HL-60 (cell line): Measurements from ENCODE around the gene AGBL2.
"Not testable (repeated sequence)": the region's sequence is repeated elsewhere in the genome, so short reads cannot be mapped to it uniquely, and the experiment has no call there.

ENCODE experiments used
- DNase-seq, 2 experiments: peaks; one replicate each; pipeline ENCODE4 v3.0.0-alpha.2; 2010 to 2020; ENCODE audit warnings: low read depth in 1 of 2, low spot score in 1 of 2
- H3K27ac ChIP-seq: fragments of 250-450 bp; sonication (Bioruptor Pico); replicated peaks from 2 replicates; pipeline ENCODE4 v1.5.1; 2020; ENCODE audit warnings: mild to moderate bottlenecking, moderate library complexity
- H3K27me3 ChIP-seq: fragments of 250-450 bp; sonication (Bioruptor Pico); 2 replicates; pipeline ENCODE4 v1.5.1; 2021; ENCODE audit warnings: mild to moderate bottlenecking, moderate library complexity; ENCODE audit not compliant: insufficient read depth, poor library complexity, severe bottlenecking
- H3K4me3 ChIP-seq: replicated peaks from 2 replicates; pipeline ENCODE4 v1.5.1; 2011; ENCODE audit warnings: mild to moderate bottlenecking, control low read depth, low read length; ENCODE audit not compliant: insufficient read depth
- CTCF ChIP-seq: IDR thresholded peaks from one replicate; pipeline ENCODE4 v1.5.1; 2011; ENCODE audit warnings: low read length, control low read depth, inconsistent platforms; ENCODE audit not compliant: insufficient read depth
- GABPA ChIP-seq: IDR thresholded peaks from 2 replicates; pipeline ENCODE4 v1.6.1; 2012; ENCODE audit warnings: low read depth
- POLR2AphosphoS5 ChIP-seq: IDR thresholded peaks from 2 replicates; pipeline ENCODE4 v1.6.1; 2012; ENCODE audit warnings: low read depth
- SPI1 ChIP-seq: IDR thresholded peaks from 2 replicates; pipeline ENCODE4 v1.6.1; 2012; ENCODE audit warnings: low read depth, mild to moderate bottlenecking, borderline replicate concordance
- TF ChIP-seq, protein P1 (sequence below): IDR thresholded peaks from 2 replicates; pipeline ENCODE4 v1.6.1; 2012; ENCODE audit warnings: low read depth; ENCODE audit not compliant: insufficient replicate concordance

The AGBL2 gene

GRCh38 chr11:47711816-47712215 is 3.4 kb downstream of the AGBL2 start:
- DNase-seq: no peak
- TF ChIP-seq, protein P1, sequence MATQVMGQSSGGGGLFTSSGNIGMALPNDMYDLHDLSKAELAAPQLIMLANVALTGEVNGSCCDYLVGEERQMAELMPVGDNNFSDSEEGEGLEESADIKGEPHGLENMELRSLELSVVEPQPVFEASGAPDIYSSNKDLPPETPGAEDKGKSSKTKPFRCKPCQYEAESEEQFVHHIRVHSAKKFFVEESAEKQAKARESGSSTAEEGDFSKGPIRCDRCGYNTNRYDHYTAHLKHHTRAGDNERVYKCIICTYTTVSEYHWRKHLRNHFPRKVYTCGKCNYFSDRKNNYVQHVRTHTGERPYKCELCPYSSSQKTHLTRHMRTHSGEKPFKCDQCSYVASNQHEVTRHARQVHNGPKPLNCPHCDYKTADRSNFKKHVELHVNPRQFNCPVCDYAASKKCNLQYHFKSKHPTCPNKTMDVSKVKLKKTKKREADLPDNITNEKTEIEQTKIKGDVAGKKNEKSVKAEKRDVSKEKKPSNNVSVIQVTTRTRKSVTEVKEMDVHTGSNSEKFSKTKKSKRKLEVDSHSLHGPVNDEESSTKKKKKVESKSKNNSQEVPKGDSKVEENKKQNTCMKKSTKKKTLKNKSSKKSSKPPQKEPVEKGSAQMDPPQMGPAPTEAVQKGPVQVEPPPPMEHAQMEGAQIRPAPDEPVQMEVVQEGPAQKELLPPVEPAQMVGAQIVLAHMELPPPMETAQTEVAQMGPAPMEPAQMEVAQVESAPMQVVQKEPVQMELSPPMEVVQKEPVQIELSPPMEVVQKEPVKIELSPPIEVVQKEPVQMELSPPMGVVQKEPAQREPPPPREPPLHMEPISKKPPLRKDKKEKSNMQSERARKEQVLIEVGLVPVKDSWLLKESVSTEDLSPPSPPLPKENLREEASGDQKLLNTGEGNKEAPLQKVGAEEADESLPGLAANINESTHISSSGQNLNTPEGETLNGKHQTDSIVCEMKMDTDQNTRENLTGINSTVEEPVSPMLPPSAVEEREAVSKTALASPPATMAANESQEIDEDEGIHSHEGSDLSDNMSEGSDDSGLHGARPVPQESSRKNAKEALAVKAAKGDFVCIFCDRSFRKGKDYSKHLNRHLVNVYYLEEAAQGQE: no peak
- TF ChIP-seq GABPA: no peak
- TF ChIP-seq POLR2AphosphoS5: no peak
- no peak for TF ChIP-seq SPI1
- no peak for TF ChIP-seq CTCF
- Histone ChIP-seq H3K4me3 (no peak overlapping the region), H3K27ac (no peak overlapping the region), H3K27me3 (no peaks in the 10 kb centered on the region)

DNA sequence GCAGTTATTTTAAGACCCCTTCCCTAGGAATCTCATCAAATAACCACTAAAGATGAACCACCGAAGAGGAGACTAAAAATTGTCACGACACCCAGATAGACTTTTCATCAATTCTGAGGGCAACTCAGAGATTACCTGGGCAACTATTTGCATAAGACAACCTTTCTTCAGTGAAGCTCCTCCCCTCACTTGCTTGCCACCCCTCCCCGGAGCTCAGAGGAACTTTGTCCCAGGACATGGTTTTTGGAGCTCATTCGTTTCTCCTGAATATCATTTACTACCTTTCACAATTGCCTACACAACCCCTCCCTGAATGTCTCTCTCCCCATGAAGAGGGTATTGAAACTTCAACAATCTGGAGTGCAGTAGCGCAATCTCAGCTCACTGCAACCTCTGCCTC is 3.9 kb downstream of the AGBL2 start:
- no peak overlapping the region for H3K27ac ChIP-seq
- no peak overlapping the region for H3K4me3 ChIP-seq
- H3K27me3 ChIP-seq: no peaks in the 10 kb centered on the region
- no peak for DNase-seq
- no peak for TF ChIP-seq CTCF
- TF ChIP-seq GABPA: no peak
- TF ChIP-seq POLR2AphosphoS5: no peak
- TF ChIP-seq SPI1: no peak
- TF ChIP-seq, protein P1: no peak

DNA sequence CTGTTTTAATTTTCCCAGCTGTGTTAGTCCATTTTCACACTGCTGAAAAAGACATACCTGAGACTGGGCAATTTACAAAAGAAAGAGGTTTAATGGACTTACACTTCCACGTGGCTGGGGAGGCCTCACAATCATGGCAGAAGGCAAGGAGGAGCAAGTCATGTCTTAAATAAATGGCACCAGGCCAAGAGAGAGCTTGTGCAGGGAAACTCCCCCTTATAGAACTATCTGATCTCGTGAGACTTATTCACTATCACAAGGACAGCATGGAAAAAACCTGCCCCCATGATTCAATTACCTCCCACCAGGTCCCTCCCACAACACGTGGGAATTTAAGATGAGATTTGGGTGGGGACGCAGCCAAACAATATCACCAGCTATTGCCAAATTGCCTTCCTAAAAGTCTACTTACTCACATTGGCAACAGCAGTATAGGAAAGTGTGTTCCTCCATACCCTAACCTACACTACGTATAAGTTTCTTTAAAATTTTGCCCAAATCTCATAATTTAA is 7.8 kb downstream of the AGBL2 start:
- DNase-seq, H3K27me3 ChIP-seq, H3K27ac ChIP-seq, H3K4me3 ChIP-seq: not testable (repeated sequence)

GRCh38 chr11:47705721-47706120 is 9.4 kb downstream of the AGBL2 start:
- peak in 1 of 2 experiments; percentile 34 for DNase-seq
- H3K27me3 ChIP-seq: no peaks in the 10 kb centered on the region
- TF ChIP-seq SPI1 (peak; percentile 90), CTCF (no peak)
- TF ChIP-seq, protein P1: no peak
- H3K27ac ChIP-seq: no peak overlapping the region
- H3K4me3 ChIP-seq: no peak overlapping the region
